Activated T-cell treated with anti-CD3 and anti-CD28 coated beads for 24 hours (primary cell): ENCODE results near the gene DCHS2.

ENCODE experiments used
- DNase-seq: peaks from one replicate; pipeline ENCODE4 v3.0.0-alpha.2; 2020; ENCODE audit warnings: low read depth

DCHS2 gene

DNA sequence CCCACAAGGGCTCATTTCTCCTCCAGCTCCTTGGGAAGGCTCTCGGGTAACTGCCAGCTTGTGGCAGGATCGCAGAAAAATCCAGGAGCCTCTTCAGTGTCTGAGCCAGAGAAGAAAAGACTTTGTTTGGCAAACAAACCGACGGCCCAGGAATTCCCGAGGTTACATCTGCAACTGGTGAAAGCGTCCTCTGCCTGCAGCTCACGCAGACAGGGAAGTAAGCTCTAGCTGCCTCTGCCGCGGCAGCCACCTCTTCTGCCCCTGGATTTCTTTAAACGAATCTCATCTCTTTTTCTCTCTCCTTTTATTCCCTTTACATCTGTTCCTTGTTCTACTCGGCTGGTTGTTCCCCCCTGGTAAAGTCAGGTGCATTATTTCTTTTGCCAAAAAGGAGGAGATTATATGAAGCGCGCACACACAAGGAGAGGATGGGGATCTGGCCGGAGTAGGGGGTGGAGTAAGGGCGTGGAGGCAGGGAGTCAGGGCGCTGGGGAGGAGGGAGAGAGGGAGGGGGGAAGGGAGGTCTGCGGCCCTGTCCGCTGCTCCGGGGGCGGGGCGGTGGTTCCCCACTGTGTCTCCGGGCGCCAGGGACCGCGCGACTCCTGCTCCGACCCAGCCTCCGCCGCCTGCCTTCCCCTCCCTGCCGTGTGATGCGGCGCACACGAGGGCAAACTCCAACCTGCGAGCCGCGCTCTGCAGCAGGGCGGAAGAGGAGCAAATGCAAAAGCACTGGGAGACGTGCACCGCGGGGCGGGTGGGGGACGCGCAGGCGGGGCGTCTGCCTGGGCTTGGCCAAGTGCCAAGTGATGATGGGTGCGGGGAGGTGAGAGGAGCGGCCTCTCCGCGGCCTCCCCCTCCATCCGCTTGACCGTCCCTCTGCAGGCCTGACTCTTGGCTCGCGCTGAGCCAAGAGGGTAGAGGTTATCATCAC lies at the start of gene DCHS2:
Gene DCHS2, minus strand, starts transcription at position 459 of the 931 bp plus-strand sequence. Its CDS starts 444 bp downstream, at position 15.
- DNase-seq = no peak

- no peak for DNase-seq
These were observed 42.7 kb upstream of the DCHS2 start for GRCh38 chr4:154534296-154534695.

DNA sequence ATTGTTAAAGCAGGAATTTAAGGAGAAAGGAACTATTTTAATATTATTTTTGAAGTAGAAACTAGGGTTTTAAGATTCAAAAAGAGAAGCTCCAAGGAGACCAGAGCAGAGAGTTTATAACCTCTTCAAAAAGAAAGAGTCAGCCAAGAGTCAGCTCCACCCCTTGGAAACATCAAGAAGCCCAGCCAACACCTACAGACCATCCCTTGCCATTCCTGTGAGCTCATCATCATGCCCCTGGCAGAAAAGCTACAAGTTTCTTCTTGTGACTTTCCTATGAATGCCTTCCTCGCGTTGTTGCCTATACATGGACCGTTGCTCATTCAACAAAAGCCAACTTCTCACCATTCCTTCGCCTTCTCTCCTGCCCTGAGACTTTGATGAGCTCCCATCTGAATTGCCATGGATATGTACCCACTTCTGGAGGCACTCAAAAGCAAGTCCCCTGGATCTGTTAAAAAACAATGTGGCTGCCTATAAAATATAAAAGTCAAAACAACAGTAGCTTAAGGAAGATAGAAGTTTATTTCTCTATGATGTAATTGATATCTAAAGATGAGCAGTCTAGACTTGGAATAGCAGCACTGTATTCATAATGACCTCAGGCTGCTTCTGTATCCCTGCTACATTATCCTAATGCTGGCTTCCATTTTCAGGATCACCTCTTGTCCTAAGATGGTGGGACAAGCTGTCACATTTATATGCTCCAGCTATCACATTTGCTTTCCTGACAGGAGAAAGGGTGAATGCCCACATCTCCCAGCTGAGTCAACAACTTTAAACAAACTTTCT lies 38.3 kb upstream of the DCHS2 start:
- DNase-seq = no peak

- no peak for DNase-seq
These were observed 37.3 kb upstream of the DCHS2 start for GRCh38 chr4:154528869-154529268.

GRCh38 chr4:154527308-154527707 lies 35.7 kb upstream of the DCHS2 start:
- DNase-seq = no peak

DNA sequence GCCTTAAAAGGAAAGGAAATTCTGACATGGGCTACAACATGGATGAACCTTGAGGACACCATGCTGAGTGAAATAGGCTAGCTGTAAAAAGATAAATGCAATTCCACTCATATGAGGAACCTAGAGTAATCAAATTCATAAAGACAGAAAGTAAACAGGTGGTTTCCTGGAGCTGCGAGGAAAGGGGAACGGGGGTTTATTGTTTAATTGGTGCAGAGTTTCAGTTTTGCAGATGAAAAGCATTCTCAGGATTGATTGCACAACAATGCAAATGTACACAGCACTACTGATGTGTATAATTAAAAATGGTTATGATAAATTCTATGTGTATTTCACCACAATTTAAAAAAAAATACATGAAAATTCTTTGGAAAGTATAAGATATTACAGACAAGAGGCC lies 34.6 kb upstream of the DCHS2 start:
- no peak for DNase-seq

- DNase-seq = no peak
These were observed 30.0 kb upstream of the DCHS2 start for GRCh38 chr4:154521607-154522006.

GRCh38 chr4:154519214-154519613 lies 27.6 kb upstream of the DCHS2 start:
- DNase-seq = no peak

DNA sequence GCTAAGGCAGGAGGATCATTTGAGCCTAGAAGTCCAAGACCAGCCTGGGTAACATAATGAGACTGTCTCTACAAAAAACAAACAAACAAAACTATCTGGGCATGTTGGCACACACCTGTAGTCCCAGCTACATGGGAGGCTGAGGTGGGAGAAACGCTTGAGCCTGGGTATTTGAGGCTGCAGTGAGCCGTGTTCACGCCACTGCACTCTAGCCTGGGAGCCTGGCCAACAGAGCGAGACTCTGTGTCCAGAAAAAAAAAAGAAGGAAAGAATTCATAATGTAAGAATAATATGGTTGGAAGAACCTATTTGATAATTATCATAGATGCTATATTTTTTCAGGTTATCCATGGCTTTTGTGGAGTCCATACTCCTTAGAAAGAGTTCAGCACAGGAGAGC lies 26.0 kb upstream of the DCHS2 start:
- no peak for DNase-seq

DNA sequence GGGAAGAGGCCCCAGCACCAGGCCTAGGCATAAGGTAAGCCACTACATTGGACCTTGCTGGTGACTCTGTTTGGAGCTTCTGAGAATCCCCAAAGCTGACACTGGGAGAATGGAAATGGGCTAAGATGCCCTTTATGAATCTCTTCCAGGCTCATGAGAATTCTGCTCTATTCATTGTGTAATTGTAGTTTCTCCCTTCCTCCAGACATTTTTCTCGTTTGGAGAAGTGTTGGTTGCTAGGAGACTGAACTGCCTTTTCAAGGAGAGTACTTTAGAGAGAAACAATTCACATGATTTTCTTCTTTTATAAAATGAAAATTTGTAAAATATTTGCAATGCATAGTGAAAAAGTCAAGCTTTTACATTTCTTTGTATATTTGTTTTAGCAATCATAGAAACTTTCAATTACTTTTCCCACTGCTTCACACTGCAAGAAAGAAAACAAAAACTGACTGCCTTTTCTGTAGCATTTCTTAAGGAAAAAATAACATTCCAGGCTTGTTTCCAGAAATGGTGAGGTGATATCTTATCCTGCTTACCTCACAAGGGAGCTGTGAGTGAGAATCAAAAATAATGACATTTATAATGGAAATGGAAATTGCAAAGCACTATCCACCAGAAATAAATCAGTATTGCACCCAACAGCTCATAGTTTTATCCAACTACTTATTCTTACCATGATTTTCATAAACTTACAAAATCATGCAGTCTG lies 24.9 kb upstream of the DCHS2 start:
- DNase-seq = no peak

- no peak for DNase-seq
These were observed 20.4 kb upstream of the DCHS2 start for GRCh38 chr4:154511981-154512380.

DNA sequence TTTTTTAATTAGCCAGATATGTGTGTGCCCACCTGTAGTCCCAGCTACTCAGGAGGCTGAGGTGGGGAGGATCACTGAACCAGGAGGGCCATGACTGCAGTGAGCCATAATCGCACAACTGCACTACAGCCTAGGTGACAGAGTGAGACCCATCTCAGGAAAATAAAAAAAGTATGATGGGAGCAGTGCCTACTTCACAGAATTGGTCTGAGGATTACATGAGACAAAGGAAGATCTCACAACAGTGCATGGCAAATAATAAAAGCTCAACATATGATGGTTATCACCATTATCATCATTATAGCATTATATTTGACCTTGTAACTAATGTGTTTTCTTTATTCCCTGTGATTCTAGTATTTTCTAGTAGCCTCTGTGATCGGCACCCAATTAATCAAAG lies 19.9 kb upstream of the DCHS2 start:
- DNase-seq = no peak

DNA sequence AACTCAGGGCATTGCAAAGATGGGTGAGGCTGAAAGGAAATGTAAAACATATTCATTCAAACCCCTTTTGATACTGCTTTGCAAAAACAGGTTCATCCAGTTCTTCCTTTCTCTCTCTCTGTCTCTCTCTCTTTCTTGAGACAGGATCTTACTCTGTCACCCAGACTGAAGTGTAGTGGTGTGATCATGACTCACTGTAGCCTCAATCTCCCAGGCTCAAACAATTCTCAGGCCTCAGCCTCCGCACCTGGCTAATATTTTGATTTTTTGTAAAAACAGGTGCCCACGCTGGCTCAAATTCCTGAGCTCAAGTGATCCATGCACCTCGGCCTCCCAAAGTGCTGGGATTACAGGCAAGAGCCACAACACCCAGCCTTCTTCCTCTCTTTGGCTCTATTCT lies 15.6 kb upstream of the DCHS2 start:
- no peak for DNase-seq

GRCh38 chr4:154506253-154506652 lies 14.7 kb upstream of the DCHS2 start:
- no peak for DNase-seq

GRCh38 chr4:154503598-154503997 lies 12.0 kb upstream of the DCHS2 start:
- DNase-seq = no peak

- no peak for DNase-seq
These were observed 10.5 kb upstream of the DCHS2 start for GRCh38 chr4:154502111-154502510.

DNA sequence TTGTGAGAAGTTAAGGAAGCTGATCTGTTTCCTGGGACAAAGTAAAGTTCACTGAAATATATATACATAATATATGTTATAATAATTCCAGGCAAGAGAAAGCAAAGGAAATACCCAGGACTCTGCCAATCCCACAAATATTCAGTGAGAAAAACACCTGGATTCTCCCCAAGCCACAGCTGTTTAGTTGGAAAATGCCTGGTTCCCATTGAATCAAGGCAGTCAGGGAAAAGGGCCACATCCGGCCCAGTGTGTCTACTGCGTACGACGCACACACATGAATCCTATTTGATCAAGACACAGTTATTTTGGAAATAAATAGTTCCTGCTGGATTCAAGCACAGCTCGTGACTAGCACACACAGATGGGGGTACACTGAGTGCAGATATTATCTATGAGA lies 6.3 kb upstream of the DCHS2 start:
- DNase-seq = no peak

DNA sequence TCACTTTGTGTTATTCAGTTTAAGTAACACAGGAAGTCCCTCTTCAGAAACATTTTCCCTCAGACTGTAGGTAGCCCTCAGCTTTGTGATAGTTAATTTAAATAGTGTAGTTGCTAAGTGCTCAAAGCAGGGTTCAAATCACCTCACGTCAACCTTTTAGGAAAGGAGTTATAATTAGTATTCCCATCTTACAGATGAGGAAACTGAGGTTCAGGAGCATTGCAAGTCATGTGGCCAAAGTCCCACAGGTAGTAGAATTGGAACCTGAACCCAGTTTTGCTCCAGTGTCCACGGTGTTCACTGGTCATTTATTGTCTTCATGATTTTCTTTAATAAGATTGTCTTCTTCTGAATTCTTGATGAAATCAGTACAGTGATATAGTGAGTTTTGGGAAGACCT lies 4.3 kb upstream of the DCHS2 start:
- no peak for DNase-seq

DNA sequence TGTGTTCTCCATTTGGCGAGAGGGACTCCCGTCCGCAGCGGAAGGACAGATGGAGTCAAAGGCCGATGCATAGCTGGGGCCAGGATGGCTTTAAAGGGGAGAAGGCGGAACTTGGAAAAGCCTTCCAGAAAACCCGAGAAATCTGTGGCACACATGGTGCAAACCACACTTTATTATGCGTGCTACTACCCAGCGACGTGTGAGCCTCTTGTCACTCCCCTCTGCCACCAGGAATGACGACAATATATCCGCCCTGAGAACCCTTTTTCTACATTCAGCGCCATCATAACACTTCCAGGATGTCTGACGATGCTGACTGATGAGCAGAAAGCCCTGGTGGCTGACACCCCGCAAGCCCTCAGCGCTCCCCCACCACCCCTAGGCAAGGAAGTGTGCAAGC lies 689 bp upstream of the DCHS2 start:
- no peak for DNase-seq

DNA sequence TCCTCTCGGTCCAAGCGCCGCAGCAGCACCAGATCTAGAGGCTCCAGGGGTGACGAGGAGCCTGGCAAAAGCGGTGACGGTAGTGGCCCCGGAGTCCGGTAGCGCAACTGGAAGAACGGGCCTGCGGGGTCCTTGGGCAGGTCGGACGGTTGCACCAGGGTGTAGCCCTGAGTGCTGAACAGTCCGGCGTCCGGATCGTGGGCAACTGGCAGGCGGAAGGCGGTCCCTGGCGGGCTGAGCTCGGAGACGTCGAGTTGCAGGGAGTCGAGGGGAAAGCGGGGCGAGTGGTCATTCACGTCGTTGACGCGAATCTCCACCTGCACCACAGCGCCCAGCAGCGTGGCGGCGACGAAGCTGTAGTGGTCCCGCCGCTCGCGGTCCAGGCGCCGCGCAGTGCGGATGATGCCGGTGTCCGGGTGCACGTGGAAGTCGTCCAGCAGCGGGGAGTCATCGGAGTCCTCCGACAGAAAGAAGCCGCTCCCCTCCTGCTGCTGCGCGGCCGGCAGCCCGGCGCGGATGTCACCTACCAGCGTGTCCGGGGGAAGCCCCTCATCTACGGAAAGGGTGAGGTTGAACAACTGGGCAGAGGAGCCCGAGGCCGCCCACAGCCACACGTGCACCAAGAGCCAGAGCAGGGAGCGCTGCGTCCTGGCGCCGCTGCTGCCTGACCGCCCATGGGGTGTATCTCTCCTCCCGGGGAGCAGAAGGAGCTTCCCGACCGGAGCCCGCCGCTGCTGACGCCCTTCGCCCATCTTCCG lies 837 bp downstream of the DCHS2 start:
- DNase-seq = no peak

- no peak for DNase-seq
These were observed 1.4 kb downstream of the DCHS2 start for GRCh38 chr4:154490234-154490582.
